SK-N-SH (cell line): ENCODE measurements around the gene PSD2. TPM values are rescaled to one million over a fixed set of nuclear protein-coding genes. Genes with fewer than 3 reads are reported as not detected.

Source experiments
- CTCF ChIA-PET: fragments of 300-600, 350-600 bp; formaldehyde crosslinking; extraction: SDS; loops from one replicate; lab custom pipeline; 2021; lab: Yijun Ruan, JAX
- POLR2A ChIA-PET: fragments of 350-600 bp; sonication (Branson Sonifier 250); formaldehyde crosslinking; extraction: SDS; loops from one replicate; lab custom pipeline; 2020; ENCODE audit warnings: antibody characterized with exemption, inconsistent platforms; lab: Yijun Ruan, JAX
- DNase-seq: peaks from one replicate; pipeline ENCODE4 v3.0.0; 2012
- H2AFZ ChIP-seq: fragments of 200-600 bp; sonication (generic); 2 replicates; pipeline ENCODE4 v1.8.1; 2016; ENCODE audit warnings: antibody characterized with exemption, mild to moderate bottlenecking, low read depth
- H3F3A ChIP-seq: fragments of 200-600 bp; sonication (generic); replicated peaks from 2 replicates; pipeline ENCODE3; 2016; ENCODE audit warnings: antibody characterized with exemption, mild to moderate bottlenecking; ENCODE audit not compliant: insufficient read depth
- H3K27ac ChIP-seq, 2 experiments: fragments of 200-500 bp in 1 of 2; fragments of 200-600 bp in 1 of 2; sonication (Bioruptor generic) in 1 of 2; sonication (generic), shearing (Covaris generic) in 1 of 2; 2 replicates each; pipeline versions ENCODE4 v1.5.1 to v1.6.1; 2014 to 2016; ENCODE audit warnings: low read depth in 2 of 2, inconsistent platforms in 1 of 2, low read length in 1 of 2, mild to moderate bottlenecking in 1 of 2, mixed read lengths in 1 of 2
- H3K27me3 ChIP-seq: fragments of 200-600 bp; sonication (generic), shearing (Covaris generic); 2 replicates; pipeline ENCODE4 v1.6.1; 2016; ENCODE audit warnings: mixed run types; ENCODE audit not compliant: insufficient read depth
- H3K36me3 ChIP-seq, 2 experiments: fragments of 200-500 bp in 1 of 2; fragments of 200-600 bp in 1 of 2; sonication (Bioruptor generic) in 1 of 2; sonication (generic) in 1 of 2; replicated peaks in 1 of 2; 2 replicates each; pipeline versions ENCODE3 to v1.5.1; 2014 to 2016; ENCODE audit warnings: low read length in 1 of 2, mild to moderate bottlenecking in 1 of 2; ENCODE audit not compliant: insufficient read depth in 2 of 2, control insufficient read depth in 1 of 2
- H3K4me1 ChIP-seq, 2 experiments: fragments of 200-500 bp in 1 of 2; fragments of 200-600 bp in 1 of 2; sonication (Bioruptor generic) in 1 of 2; sonication (generic), shearing (Covaris generic) in 1 of 2; 2 replicates each; pipeline versions ENCODE4 v1.5.1 to v1.6.1; 2014 to 2016; ENCODE audit warnings: low read depth in 1 of 2, low read length in 1 of 2, mixed run types in 1 of 2; ENCODE audit not compliant: insufficient read depth in 2 of 2, control insufficient read depth in 1 of 2
- H3K4me2 ChIP-seq: fragments of 200-600 bp; sonication (generic), shearing (Covaris generic); 2 replicates; pipeline ENCODE4 v1.6.1; 2017; ENCODE audit warnings: mixed run types
- H3K4me3 ChIP-seq, 2 experiments: fragments of 200-500 bp in 1 of 2; fragments of 200-600 bp in 1 of 2; sonication (Bioruptor generic) in 1 of 2; sonication (generic), shearing (Covaris generic) in 1 of 2; 2 replicates each; pipeline versions ENCODE4 v1.5.1 to v1.8.1; 2014 to 2016; ENCODE audit warnings: low read depth in 2 of 2, inconsistent platforms in 1 of 2, low read length in 1 of 2, mild to moderate bottlenecking in 1 of 2, mixed read lengths in 1 of 2, moderate library complexity in 1 of 2
- H3K79me2 ChIP-seq: fragments of 200-600 bp; sonication (generic); 2 replicates; pipeline ENCODE4 v1.8.1; 2017; ENCODE audit warnings: mild to moderate bottlenecking; ENCODE audit not compliant: insufficient read depth
- H3K9ac ChIP-seq: fragments of 200-600 bp; sonication (generic); 2 replicates; pipeline ENCODE4 v1.6.1; 2017; ENCODE audit warnings: mixed run types
- H3K9me2 ChIP-seq: fragments of 200-600 bp; sonication (generic); 2 replicates; pipeline ENCODE4 v1.6.1; 2017; ENCODE audit warnings: mixed run types
- H3K9me3 ChIP-seq: fragments of 200-600 bp; sonication (generic); 2 replicates; pipeline ENCODE4 v1.6.1; 2017; ENCODE audit warnings: mixed run types, mild to moderate bottlenecking, moderate library complexity
- H4K20me1 ChIP-seq: fragments of 200-600 bp; sonication (generic); 2 replicates; pipeline ENCODE4 v1.6.1; 2017; ENCODE audit warnings: mild to moderate bottlenecking, mixed run types; ENCODE audit not compliant: insufficient read depth
- CHD2 ChIP-seq: fragments of 150-350 bp; IDR thresholded peaks from 2 replicates; pipeline ENCODE4 v1.6.1; 2018; ENCODE audit warnings: low read length; ENCODE audit not compliant: partially characterized antibody
- FOSL2 ChIP-seq: IDR thresholded peaks from 2 replicates; pipeline ENCODE4 v1.4.0; 2012; ENCODE audit warnings: low read depth, mild to moderate bottlenecking, moderate library complexity, borderline replicate concordance
- FOXM1 ChIP-seq: IDR thresholded peaks from 2 replicates; pipeline ENCODE4 v1.4.0; 2012; ENCODE audit warnings: low read depth, mild to moderate bottlenecking
- GABPA ChIP-seq: IDR thresholded peaks from 2 replicates; pipeline ENCODE4 v1.4.0; 2012; ENCODE audit warnings: low read depth, mild to moderate bottlenecking
- GATA2 ChIP-seq: sonication (generic); formaldehyde crosslinking; IDR thresholded peaks from 2 replicates; pipeline ENCODE4 v1.5.0; 2020; ENCODE audit warnings: mild to moderate bottlenecking, missing genetic modification reagents
- JUND ChIP-seq: IDR thresholded peaks from 2 replicates; pipeline ENCODE4 v1.4.0; 2012
- MAX ChIP-seq: IDR thresholded peaks from 2 replicates; pipeline ENCODE4 v1.4.0; 2012; ENCODE audit warnings: low read depth
- MXI1 ChIP-seq: IDR thresholded peaks from 2 replicates; pipeline ENCODE4 v1.6.1; 2012; ENCODE audit warnings: mild to moderate bottlenecking, low read depth, low read length, improper control_type of control experiment
- NFIC ChIP-seq: IDR thresholded peaks from 2 replicates; pipeline ENCODE4 v1.4.0; 2012; ENCODE audit warnings: borderline replicate concordance
- NRF1 ChIP-seq: IDR thresholded peaks from 2 replicates; pipeline ENCODE4 v1.6.1; 2012; ENCODE audit warnings: low read depth, mild to moderate bottlenecking, low read length
- PBX3 ChIP-seq: IDR thresholded peaks from 2 replicates; pipeline ENCODE4; 2012
- RCOR1 ChIP-seq: fragments of 150-350 bp; IDR thresholded peaks from 2 replicates; pipeline ENCODE4 v1.6.1; 2017; ENCODE audit warnings: antibody characterized with exemption, low read length
- REST ChIP-seq: IDR thresholded peaks from 2 replicates; pipeline ENCODE4 v1.6.1; 2012; ENCODE audit warnings: mild to moderate bottlenecking, low read depth, low read length, moderate library complexity
- RFX5 ChIP-seq: IDR thresholded peaks from 2 replicates; pipeline ENCODE4 v1.6.1; 2012; ENCODE audit warnings: mild to moderate bottlenecking, improper control_type of control experiment, low read length
- RXRA ChIP-seq: IDR thresholded peaks from 2 replicates; pipeline ENCODE4 v1.4.0; 2012; ENCODE audit warnings: low read depth, mild to moderate bottlenecking, borderline replicate concordance
- SMC3 ChIP-seq: IDR thresholded peaks from 2 replicates; pipeline ENCODE4 v1.6.1; 2012; ENCODE audit warnings: low read depth, low read length, improper control_type of control experiment
- TAF1 ChIP-seq: IDR thresholded peaks from 2 replicates; pipeline ENCODE4 v1.6.1; 2012; ENCODE audit warnings: low read depth, mild to moderate bottlenecking, low read length, moderate library complexity, borderline replicate concordance
- ZBTB33 ChIP-seq: IDR thresholded peaks from 2 replicates; pipeline ENCODE4 v1.4.0; 2012; ENCODE audit warnings: low read depth, borderline replicate concordance
- WGBS: methylation state at CpG from one replicate; pipeline ENCODE4 v1.1.6; 2017; ENCODE audit warnings: low lambda C conversion rate; 5-methylcytosine and 5-hydroxymethylcytosine counted together
- polyA plus RNA-seq, 3 experiments: library from polyadenylated mRNA; depleted of rRNA; stranded (reverse); fragments of >200 nt; gene quantifications; 2 replicates each; pipeline ENCODE4 v1.2.3, GENCODE V29; 2012

Gene PSD2
- polyA plus RNA-seq, 1 of the 3 experiments (the other 2 are of a cell fraction), result 0.15 TPM

- Histone ChIP-seq H3K9me2 (no peaks in the 10 kb centered on the region), H3K4me1 (no peaks in the 10 kb centered on the region), H3F3A (no peaks in the 10 kb centered on the region), H3K79me2 (no peaks in the 10 kb centered on the region), H3K27me3 (peaks cover 5% of the 10 kb centered on the region; the same call in 1 of the 2 replicates), H3K4me3 (no peak overlapping the region), H4K20me1 (no peaks in the 10 kb centered on the region), H3K9ac (no peak overlapping the region), H3K36me3 (no peaks in the 10 kb centered on the region), H3K9me3 (0 out of 2 replicates have a peak, but pooled peaks cover 5% of the 10 kb centered on the region), H3K27ac (no peak overlapping the region), H2AFZ (no peak overlapping the region), H3K4me2 (no peak overlapping the region)
- 31% methylated on average over 5 of the region's 11 CpGs for WGBS
- POLR2A ChIA-PET, result no interaction called here
- no peak for DNase-seq
- CTCF ChIA-PET, result interaction anchor here (1.1 to 1.3 kb wide), 3 partner anchors 9 to 147 kb away, joined by 4 to 5 read pairs (median 5); no protein-coding TSS in a partner anchor
- TF ChIP-seq JUND (no peak), GABPA (no peak), RXRA (no peak), GATA2 (CRISPR knock-in tag) (no peak), MAX (no peak), NRF1 (no peak), ZBTB33 (no peak), NFIC (no peak), MXI1 (no peak), FOSL2 (no peak), SMC3 (no peak), RCOR1 (no peak), PBX3 (no peak), FOXM1 (no peak), RFX5 (no peak), TAF1 (no peak), CHD2 (no peak), REST (no peak)
These were observed 26.4 kb downstream of the PSD2 start for GRCh38 chr5:139821806-139822552.
